K562 (cell line): ENCODE results near the gene TECPR1. TPM values are rescaled to one million over a fixed set of nuclear protein-coding genes. Genes with fewer than 3 reads are reported as not detected.
A peak's percentile ranks its signal among the peaks of the same experiment; 100 is the strongest.

ENCODE experiments used
- BACH1 ChIP-seq: fragments of 200-800 bp; sonication (Bioruptor generic); IDR thresholded peaks from 2 replicates; pipeline ENCODE4 v1.6.1; 2016; ENCODE audit warnings: missing genetic modification characterization, missing compliant biosample characterization
- CEBPB ChIP-seq: fragments of 450-650 bp; IDR thresholded peaks from 2 replicates; pipeline ENCODE4 v1.6.1; 2016; ENCODE audit warnings: missing genetic modification characterization, missing compliant biosample characterization
- EHMT2 ChIP-seq: fragments of 450-650 bp; IDR thresholded peaks from 2 replicates; pipeline ENCODE4 v1.6.1; 2018; ENCODE audit warnings: antibody characterized with exemption
- EWSR1 ChIP-seq: fragments of 450-650 bp; IDR thresholded peaks from 2 replicates; pipeline ENCODE4 v1.6.1; 2018; ENCODE audit warnings: borderline replicate concordance, mild to moderate bottlenecking, low read depth, moderate library complexity; ENCODE audit not compliant: partially characterized antibody
- FOXM1 ChIP-seq, 2 experiments: fragments of 450-650 bp in 1 of 2; sonication (generic) in 1 of 2; formaldehyde crosslinking in 1 of 2; IDR thresholded peaks; 2 replicates each; pipeline versions ENCODE4 v1.6.1 to v1.9.0; 2017 to 2022; ENCODE audit warnings: low read depth in 2 of 2, mild to moderate bottlenecking in 2 of 2, missing genetic modification reagents in 1 of 2, moderate library complexity in 1 of 2
- HLTF ChIP-seq: fragments of 450-650 bp; IDR thresholded peaks from 2 replicates; pipeline ENCODE4 v1.6.1; 2016
- HNRNPK ChIP-seq: fragments of 200-400 bp; formaldehyde crosslinking; IDR thresholded peaks from one replicate; pipeline ENCODE4 v1.6.1; 2018; ENCODE audit warnings: mild to moderate bottlenecking, low read depth, low read length; ENCODE audit not compliant: poor library complexity, severe bottlenecking
- MED1 ChIP-seq: sonication (generic); formaldehyde crosslinking; IDR thresholded peaks from 2 replicates; pipeline ENCODE4 v1.8.1; 2023; ENCODE audit warnings: missing genetic modification reagents, borderline replicate concordance
- NFIC ChIP-seq: fragments of 450-650 bp; IDR thresholded peaks from 2 replicates; pipeline ENCODE4 v1.6.1; 2017; ENCODE audit warnings: mild to moderate bottlenecking, inconsistent platforms
- SAP30 ChIP-seq: fragments of 200-600 bp; sonication (generic); IDR thresholded peaks from 2 replicates; pipeline ENCODE4 v1.6.1; 2012; ENCODE audit warnings: borderline replicate concordance, low read depth, mild to moderate bottlenecking, moderate library complexity, low read length, control low read depth, inconsistent platforms; ENCODE audit not compliant: insufficient read depth, poor library complexity, severe bottlenecking
- SIRT6 ChIP-seq: IDR thresholded peaks from one replicate; pipeline ENCODE4 v1.6.1; 2012; ENCODE audit warnings: low read depth, mild to moderate bottlenecking, control low read depth, inconsistent platforms, low read length, moderate library complexity
- STAT5A ChIP-seq: IDR thresholded peaks from 2 replicates; pipeline ENCODE4 v1.6.1; 2012; ENCODE audit warnings: low read length, inconsistent platforms, borderline replicate concordance
- YY1 ChIP-seq, 3 experiments: IDR thresholded peaks; 2 replicates each; pipeline ENCODE4 v1.6.1; 2011; ENCODE audit warnings: low read length in 2 of 3, mild to moderate bottlenecking in 2 of 3, moderate library complexity in 2 of 3, borderline replicate concordance in 1 of 3, control low read depth in 1 of 3, low read depth in 1 of 3; ENCODE audit not compliant: insufficient read depth in 3 of 3, insufficient replicate concordance in 2 of 3, control insufficient read depth in 1 of 3, insufficient read length in 1 of 3; ENCODE audit errors: extremely low read depth in 1 of 3
- ZNF77 ChIP-seq: fragments of 250-450 bp; sonication (Bioruptor Pico); IDR thresholded peaks from 2 replicates; pipeline ENCODE4 v1.5.0; 2020
- polyA plus RNA-seq, 8 experiments: library from polyadenylated mRNA; depleted of rRNA in 4 of 8; stranded (reverse) in 5 of 8; unstranded in 3 of 8; fragments of >200 nt; fragmentation: Nextera tagmentation in 2 of 8; fragmentation: Illumina TruSeq in 1 of 8; extraction: Ambion mirVana in 2 of 8; extraction: Trizol in 1 of 8; gene quantifications; 2 replicates each; pipeline versions ENCODE4 v1.2.1 to v1.2.3, GENCODE V29; 2011 to 2014; ENCODE audit warnings: inconsistent platforms in 1 of 8, missing spikeins in 1 of 8
- total RNA-seq, 7 experiments: library from RNA; depleted of rRNA in 6 of 7; stranded (reverse); fragments of >200 nt in 6 of 7; fragmentation: Illumina TruSeq in 2 of 7; extraction: Trizol in 2 of 7; gene quantifications; 2 replicates each; pipeline versions ENCODE4 v1.2.1 to v1.2.3, GENCODE V29; 2011 to 2021; ENCODE audit warnings: low replicate concordance in 1 of 7
- TF ChIP-seq, protein P1 (sequence below): fragments of 450-650 bp; IDR thresholded peaks from 2 replicates; pipeline ENCODE4 v1.6.1; 2016; ENCODE audit warnings: mild to moderate bottlenecking
- TF ChIP-seq, protein P2 (sequence below): fragments of 450-650 bp; IDR thresholded peaks from 2 replicates; pipeline ENCODE4 v1.6.1; 2016; ENCODE audit warnings: antibody characterized with exemption
- TF ChIP-seq, protein P3 (sequence below): fragments of 450-650 bp; formaldehyde crosslinking; IDR thresholded peaks from 2 replicates; pipeline ENCODE4 v1.4.0; 2022; ENCODE audit warnings: missing genetic modification characterization
- TF ChIP-seq, protein P4 (sequence below): fragments of 250-450 bp; sonication (Bioruptor Pico); IDR thresholded peaks from 2 replicates; pipeline ENCODE4 v1.5.0; 2021

Gene TECPR1
- total and polyA plus RNA-seq, 9 of the 15 experiments (the other 6 are each of a cell fraction or from before 2014, with no cell fraction given), result 0.17 to 15.0 (median 2.2) TPM

DNA sequence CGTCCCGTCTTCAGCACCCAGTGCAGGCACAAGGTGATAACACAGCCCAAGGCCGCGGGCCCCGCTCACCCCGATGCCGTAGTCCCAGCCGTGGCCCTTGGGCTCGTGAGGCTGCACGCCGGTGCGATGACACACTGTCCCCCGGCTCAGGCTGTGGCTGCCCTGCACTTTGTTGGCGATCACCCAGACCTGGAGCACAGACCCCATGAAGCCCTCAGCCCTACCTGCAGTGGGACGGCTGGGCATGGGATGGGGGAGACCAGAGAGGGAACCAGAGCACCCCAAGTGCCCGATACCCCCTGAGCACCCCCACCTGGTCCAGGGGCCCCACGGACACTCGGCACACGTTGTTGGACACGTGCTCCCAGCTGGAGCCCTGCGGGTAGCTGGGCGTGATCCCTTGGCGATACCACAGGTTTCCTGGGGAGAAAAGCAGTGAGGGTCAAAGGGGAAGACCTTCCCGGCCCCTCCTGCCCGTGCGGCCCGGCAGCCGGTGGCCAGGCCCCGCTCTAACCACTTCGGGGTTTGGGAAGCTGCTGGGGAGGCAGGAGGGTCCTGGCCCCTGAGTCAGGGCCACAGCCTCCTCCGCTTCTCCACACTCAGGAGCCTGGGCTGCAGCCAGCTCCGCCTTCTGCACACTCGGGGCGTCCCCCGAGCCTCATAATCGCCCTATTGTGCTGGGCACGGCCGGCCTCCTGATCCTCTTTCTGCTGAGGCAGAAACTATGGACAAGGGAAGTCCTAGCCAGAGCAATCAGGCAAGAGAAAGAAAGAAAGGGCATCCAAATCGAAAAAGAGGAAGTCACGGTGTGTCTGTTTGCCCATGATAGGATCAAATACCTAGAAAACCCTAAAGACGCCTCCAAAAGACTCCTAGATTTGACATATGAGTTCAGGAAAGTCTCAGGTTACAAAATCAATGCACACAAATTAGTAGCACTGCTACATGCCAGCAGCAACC is 34.1 kb downstream of the TECPR1 start (continued):
- TF ChIP-seq, protein P1, sequence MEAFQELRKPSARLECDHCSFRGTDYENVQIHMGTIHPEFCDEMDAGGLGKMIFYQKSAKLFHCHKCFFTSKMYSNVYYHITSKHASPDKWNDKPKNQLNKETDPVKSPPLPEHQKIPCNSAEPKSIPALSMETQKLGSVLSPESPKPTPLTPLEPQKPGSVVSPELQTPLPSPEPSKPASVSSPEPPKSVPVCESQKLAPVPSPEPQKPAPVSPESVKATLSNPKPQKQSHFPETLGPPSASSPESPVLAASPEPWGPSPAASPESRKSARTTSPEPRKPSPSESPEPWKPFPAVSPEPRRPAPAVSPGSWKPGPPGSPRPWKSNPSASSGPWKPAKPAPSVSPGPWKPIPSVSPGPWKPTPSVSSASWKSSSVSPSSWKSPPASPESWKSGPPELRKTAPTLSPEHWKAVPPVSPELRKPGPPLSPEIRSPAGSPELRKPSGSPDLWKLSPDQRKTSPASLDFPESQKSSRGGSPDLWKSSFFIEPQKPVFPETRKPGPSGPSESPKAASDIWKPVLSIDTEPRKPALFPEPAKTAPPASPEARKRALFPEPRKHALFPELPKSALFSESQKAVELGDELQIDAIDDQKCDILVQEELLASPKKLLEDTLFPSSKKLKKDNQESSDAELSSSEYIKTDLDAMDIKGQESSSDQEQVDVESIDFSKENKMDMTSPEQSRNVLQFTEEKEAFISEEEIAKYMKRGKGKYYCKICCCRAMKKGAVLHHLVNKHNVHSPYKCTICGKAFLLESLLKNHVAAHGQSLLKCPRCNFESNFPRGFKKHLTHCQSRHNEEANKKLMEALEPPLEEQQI, result peak; percentile 29; the same call in 1 of the 2 replicates
- TF ChIP-seq EHMT2 (no peak), FOXM1 (IDR thresholded peaks at IDR 0.05; ENCODE audit: low read depth) (peak; percentile 77; the same call in 1 of the 2 replicates), FOXM1 (CRISPR knock-in tag; IDR thresholded peaks at IDR 0.05; ENCODE audit: low read depth) (no peak), MED1 (CRISPR knock-in tag) (no peak), BACH1 (tag) (no peak), NFIC (peak; percentile 66), CEBPB (tag) (no peak), ZNF77 (CRISPR knock-in tag) (no peak), HNRNPK (no peak), HLTF (no peak), STAT5A (peak; percentile 99), YY1 (IDR thresholded peaks at IDR 0.05; ENCODE audit: borderline replicate concordance in 1 of 3, control insufficient read depth in 1 of 3, extremely low read depth in 1 of 3, insufficient read depth in 3 of 3, insufficient read length in 1 of 3, insufficient replicate concordance in 2 of 3, low read depth in 1 of 3, low read length in 2 of 3) (no peak), SIRT6 (no peak), SAP30 (no peak), EWSR1 (no peak)
- TF ChIP-seq, protein P2, sequence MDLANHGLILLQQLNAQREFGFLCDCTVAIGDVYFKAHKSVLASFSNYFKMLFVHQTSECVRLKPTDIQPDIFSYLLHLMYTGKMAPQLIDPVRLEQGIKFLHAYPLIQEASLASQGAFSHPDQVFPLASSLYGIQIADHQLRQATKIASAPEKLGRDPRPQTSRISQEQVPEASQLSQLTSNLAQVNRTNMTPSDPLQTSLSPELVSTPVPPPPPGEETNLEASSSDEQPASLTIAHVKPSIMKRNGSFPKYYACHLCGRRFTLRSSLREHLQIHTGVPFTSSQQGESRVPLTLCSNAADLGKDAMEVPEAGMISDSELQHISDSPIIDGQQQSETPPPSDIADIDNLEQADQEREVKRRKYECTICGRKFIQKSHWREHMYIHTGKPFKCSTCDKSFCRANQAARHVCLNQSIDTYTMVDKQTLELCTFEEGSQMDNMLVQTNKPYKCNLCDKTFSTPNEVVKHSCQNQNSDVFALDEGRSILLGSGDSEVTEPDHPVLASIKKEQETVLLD, result no peak; the same call in 1 of the 2 replicates
- TF ChIP-seq, protein P3, sequence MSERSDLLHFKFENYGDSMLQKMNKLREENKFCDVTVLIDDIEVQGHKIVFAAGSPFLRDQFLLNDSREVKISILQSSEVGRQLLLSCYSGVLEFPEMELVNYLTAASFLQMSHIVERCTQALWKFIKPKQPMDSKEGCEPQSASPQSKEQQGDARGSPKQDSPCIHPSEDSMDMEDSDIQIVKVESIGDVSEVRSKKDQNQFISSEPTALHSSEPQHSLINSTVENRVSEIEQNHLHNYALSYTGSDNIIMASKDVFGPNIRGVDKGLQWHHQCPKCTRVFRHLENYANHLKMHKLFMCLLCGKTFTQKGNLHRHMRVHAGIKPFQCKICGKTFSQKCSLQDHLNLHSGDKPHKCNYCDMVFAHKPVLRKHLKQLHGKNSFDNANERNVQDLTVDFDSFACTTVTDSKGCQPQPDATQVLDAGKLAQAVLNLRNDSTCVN (CRISPR knock-in tag), result no peak
- TF ChIP-seq, protein P4, sequence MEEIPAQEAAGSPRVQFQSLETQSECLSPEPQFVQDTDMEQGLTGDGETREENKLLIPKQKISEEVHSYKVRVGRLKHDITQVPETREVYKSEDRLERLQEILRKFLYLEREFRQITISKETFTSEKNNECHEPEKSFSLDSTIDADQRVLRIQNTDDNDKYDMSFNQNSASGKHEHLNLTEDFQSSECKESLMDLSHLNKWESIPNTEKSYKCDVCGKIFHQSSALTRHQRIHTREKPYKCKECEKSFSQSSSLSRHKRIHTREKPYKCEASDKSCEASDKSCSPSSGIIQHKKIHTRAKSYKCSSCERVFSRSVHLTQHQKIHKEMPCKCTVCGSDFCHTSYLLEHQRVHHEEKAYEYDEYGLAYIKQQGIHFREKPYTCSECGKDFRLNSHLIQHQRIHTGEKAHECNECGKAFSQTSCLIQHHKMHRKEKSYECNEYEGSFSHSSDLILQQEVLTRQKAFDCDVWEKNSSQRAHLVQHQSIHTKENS, result no peak
